C4-2B (cell line): ENCODE results near the gene EYA4.

ENCODE experiments used
- H3K27ac ChIP-seq: fragments of 450-650 bp; 2 replicates; pipeline ENCODE4 v1.5.1; 2017
- ZFX ChIP-seq: fragments of 450-650 bp; IDR thresholded peaks from 2 replicates; pipeline ENCODE4 v1.6.1; 2017
- TF ChIP-seq, protein P1 (sequence below): fragments of 450-650 bp; conservative IDR thresholded peaks from 2 replicates; pipeline ENCODE4 v1.5.1; 2017; ENCODE audit warnings: mild to moderate bottlenecking

Gene EYA4

DNA sequence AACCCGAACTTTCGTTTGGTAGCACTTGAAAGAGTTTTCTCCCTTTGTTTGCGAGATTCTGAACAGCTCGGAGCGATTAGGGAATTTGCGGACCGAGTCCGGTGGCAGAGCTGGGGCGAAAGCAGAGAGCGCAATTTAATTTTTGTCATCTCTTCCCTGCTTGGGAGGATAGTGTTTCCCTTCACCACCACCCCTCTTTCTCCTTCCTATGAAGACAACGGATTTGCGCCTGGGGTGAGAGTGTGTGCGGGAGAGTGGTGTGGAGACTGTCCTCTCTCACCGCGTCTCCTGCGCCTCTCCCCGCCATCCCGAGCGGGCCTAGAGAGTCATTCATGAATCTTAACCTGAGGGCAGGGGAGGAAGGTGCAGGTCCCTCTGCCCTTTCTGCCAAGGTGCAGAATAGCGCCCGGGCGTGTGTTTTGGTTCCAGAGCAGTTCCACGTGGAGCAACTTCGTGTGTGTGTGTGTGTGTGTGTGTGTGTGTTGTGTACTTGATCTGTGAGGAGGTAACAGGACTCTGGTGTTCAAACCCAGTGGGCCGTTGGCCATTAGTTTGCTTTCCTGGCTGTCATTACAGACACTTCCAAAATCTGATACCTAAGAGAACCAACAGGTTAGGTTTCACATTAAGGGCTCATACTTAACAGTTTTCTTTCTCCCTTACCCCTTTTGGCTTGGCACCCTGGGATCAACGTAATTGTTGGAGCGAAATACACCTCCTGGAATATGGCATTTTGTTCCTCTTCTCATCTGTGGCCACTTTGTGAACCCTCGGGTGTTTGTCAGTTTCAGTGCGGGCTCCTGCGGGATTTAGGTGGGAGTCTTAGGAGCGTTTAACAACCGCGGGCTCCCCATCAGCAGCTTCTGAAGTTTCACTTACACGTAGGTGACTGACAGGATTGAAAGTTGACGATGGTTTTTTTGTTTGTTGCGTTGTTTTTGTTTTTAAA is 1.8 kb downstream of the EYA4 start:
- H3K27ac ChIP-seq: no peak overlapping the region
- TF ChIP-seq, protein P1, sequence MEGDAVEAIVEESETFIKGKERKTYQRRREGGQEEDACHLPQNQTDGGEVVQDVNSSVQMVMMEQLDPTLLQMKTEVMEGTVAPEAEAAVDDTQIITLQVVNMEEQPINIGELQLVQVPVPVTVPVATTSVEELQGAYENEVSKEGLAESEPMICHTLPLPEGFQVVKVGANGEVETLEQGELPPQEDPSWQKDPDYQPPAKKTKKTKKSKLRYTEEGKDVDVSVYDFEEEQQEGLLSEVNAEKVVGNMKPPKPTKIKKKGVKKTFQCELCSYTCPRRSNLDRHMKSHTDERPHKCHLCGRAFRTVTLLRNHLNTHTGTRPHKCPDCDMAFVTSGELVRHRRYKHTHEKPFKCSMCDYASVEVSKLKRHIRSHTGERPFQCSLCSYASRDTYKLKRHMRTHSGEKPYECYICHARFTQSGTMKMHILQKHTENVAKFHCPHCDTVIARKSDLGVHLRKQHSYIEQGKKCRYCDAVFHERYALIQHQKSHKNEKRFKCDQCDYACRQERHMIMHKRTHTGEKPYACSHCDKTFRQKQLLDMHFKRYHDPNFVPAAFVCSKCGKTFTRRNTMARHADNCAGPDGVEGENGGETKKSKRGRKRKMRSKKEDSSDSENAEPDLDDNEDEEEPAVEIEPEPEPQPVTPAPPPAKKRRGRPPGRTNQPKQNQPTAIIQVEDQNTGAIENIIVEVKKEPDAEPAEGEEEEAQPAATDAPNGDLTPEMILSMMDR: no peak
- TF ChIP-seq ZFX: no peak

DNA sequence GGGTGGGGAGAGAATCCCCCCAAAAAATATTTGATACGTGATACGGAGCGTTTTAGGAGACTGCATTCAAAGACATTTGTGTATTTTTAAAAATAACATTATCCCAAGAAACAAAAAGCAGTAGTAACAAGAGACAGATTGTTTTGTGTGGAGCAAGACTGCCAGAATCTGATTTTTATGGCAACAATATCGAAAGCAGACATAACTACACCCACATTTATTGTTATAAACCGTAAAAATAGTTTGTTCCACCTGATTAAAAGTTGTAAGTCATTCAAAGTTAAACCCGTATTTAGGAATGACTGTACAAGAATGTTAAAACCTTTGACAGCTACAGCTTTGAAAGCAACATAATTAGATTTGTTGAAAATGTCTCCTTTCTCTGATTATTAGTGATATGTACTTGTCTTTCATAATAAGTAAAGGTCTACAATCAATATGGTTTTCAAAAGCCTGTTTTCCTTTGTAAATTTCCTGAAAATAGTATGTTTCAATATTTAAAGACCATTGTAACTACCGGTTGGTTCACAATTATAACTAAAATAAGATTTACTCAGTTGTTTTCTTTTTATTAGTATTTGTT is 2.7 kb downstream of the EYA4 start:
- no peak overlapping the region for H3K27ac ChIP-seq
- no peak for TF ChIP-seq ZFX
- TF ChIP-seq, protein P1: no peak

DNA sequence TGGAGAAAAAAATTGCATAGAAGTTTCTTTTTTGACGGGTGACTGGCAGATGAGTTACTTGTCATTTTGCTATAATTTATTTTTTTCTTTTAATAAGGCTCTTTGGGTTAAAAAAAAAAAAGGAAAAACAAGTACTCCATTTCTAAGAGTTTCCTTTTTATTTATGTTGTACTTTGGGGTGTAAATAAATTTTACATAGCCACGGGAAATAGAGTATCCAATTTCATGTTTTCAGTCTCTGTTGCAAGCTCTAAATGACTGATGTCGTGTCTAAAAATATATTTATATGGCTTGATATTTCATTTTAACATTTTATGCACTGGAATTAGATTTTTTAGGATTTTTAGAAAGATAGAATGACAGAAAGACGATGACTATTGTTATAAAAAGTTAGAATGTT is 3.4 kb downstream of the EYA4 start:
- H3K27ac ChIP-seq: no peak overlapping the region
- no peak for TF ChIP-seq ZFX
- TF ChIP-seq, protein P1: no peak

DNA sequence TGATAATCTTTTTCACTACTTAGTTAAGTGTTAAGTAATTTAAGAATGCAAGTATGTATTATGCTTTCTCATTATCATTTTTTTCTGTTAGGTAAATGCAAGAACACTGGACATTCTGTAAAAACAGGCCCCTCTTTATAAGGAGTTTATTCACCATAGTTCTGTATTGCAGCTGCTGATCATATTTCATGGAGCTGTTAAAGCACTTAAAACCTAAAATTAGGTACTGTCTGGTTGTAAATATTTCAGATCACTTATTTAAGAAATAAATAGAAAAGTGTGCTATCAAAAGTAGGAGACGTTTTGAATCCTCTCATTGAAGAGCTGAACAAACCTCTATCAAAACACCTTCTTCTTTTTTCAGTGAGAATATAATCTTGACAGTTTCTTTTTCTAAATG is 3.9 kb downstream of the EYA4 start:
- TF ChIP-seq ZFX: no peak
- TF ChIP-seq, protein P1: no peak
- H3K27ac ChIP-seq: no peak overlapping the region

DNA sequence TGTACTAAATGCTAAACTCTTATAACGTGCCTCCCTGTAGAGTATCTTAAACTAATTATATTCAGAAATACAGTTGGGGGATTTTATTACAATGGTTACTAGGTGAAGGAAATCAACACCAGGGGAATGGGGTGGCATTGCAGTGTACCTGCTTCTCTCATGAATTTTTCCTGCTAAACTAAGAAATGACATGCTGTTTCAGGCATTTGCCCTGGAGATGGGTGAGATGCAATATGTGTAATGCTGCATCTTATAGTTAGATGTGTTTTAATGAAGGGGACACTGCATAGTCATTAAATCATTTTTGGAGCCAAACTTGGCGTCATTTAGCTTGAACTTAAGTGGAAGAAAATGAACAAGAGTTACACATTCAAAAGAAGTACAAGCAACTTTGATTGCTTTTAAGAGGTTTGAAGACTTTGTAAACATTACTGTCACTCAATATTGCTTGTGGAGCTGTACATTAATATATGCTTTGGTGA is 4.3 kb downstream of the EYA4 start:
- H3K27ac ChIP-seq: no peak overlapping the region
- TF ChIP-seq ZFX: no peak

DNA sequence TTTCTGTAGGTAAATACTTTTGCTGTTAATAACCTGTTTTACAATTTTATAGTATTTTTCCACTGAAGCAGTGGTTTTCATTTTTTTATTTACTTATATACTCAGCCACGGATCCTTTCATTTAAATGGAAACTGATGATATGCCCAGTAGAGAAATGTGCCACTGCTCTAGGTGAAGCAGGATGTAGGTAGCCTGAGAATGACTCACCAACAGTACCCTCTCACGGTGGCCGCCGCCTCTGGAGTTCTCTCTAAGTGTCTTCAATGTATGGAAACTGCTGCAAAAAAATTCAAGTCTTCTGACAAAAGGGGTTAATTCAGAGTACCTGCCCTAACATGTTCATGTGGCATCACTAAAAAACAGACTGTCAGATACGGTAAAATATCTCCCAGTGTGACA is 6.4 kb downstream of the EYA4 start:
- no peak overlapping the region for H3K27ac ChIP-seq

DNA sequence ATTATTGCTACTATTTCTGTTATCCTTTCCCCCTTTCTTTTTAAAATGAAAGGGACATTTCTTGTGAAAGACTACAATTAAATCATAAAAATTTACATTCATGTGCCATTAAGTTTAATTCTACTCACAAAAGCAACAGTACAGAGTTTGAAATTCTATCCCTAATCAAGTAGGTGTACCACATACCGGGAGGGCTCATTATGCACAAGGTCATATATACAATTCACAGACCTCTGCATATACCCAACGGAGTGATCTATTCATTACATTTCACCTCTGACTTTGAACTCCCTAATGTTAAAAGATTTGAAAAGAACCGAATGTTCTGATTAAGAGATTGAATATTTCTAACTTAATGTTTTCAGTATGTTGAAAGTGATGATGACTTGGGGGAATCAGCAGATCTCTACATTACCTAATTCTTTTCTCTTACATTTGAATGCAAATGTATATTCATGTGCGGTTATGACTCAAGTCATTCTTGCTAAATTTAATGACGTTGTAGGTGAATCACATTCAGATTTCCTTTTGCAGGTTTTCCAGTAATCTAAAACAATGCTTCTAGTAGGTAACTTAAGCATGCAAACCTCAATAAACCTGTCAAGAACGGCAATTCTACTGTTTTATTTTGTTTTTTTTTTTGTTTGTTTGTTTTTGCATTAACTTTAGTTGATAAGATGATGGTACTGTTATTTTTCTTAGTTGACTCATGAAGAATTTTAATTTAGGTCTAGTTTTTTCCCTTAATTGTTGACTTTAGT is 7.3 kb downstream of the EYA4 start:
- no peak overlapping the region for H3K27ac ChIP-seq
- TF ChIP-seq, protein P1: no peak
- TF ChIP-seq ZFX: no peak

More for the DNA sequence above, 6.4 kb downstream of the EYA4 start:
- TF ChIP-seq ZFX: no peak
- TF ChIP-seq, protein P1: no peak
